ENCODE data around the gene MTERF4. TPM values are rescaled to one million over a fixed set of nuclear protein-coding genes. Genes with fewer than 3 reads are reported as not detected.

MTERF4 gene
- total RNA-seq, 1 donor from 2014 or later = 9.7 TPM

GRCh38 chr2:241134711-241135110 is 32.6 kb upstream of the MTERF4 start:
- H3K4me3 ChIP-seq (ENCODE audit: low read depth, low read length) = no peak overlapping the region
- no peak for DNase-seq (ENCODE audit: low read depth)
- TF ChIP-seq, protein P1, sequence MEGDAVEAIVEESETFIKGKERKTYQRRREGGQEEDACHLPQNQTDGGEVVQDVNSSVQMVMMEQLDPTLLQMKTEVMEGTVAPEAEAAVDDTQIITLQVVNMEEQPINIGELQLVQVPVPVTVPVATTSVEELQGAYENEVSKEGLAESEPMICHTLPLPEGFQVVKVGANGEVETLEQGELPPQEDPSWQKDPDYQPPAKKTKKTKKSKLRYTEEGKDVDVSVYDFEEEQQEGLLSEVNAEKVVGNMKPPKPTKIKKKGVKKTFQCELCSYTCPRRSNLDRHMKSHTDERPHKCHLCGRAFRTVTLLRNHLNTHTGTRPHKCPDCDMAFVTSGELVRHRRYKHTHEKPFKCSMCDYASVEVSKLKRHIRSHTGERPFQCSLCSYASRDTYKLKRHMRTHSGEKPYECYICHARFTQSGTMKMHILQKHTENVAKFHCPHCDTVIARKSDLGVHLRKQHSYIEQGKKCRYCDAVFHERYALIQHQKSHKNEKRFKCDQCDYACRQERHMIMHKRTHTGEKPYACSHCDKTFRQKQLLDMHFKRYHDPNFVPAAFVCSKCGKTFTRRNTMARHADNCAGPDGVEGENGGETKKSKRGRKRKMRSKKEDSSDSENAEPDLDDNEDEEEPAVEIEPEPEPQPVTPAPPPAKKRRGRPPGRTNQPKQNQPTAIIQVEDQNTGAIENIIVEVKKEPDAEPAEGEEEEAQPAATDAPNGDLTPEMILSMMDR (conservative IDR thresholded peaks at IDR 0.05; ENCODE audit: low read depth, low read length) = no peak

DNA sequence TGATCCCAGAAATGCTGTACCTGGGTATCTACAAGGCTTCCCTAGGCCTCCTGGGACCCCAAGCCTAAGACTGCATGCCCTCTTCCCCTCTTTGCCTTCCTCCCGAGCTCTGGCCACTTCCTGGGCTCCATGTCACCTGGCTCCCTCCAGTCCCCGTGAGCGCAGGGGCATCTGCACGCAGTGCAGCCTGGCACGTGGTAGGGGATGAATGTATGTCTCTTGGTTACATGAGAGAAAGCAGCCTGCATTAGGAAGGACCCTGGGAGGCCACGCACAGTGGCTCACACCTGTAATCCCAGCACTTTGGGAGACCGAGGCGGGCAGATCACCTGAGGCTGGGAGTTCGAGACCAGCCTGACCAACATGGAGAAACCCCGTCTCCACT is 31.3 kb upstream of the MTERF4 start:
- no peak for DNase-seq (ENCODE audit: low read depth)
- TF ChIP-seq, protein P1 (conservative IDR thresholded peaks at IDR 0.05; ENCODE audit: low read depth, low read length) = no peak
- H3K4me3 ChIP-seq (ENCODE audit: low read depth, low read length) = no peak overlapping the region

DNA sequence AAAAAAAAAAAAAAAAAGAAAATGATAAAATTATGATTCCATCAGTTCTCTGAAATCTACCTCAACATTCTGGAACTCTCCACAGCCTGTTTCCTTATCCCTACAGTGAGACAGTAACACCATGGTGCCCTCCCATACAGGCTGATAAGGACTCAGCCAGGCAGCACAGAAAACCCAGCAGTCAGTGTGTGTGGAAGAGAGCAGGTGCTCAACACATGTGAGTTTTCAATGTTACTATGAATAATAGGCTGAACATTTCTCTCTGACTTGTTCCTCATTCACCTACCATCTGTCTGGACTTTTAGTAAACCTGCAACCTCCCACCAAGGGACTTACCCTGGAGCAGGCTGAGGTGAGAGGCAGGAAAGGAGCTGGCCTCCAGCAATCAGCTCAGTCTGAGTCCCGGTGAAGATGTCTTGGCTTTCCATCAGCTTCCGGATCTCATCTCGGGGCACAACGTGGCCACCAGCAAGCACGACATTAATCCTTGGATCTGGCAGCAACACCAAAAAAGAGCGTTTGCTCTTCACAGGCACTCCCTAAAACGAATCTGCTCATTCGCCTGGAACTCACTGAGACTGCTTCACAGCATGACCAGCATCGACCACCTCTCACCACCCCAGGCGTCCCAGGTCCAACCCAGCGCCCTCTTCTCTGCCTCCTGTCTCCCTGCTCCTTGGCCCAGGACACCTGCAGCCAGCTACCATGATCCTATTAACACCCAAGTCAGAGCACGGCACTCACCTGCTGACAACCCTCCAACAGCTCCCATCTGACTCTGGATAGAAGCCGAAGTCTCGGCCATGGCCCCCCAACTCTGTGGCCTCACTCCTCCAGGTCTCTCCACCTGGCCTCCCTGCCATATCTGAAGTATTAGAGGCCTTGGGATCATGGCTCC is 30.7 kb upstream of the MTERF4 start:
- H3K4me3 ChIP-seq (ENCODE audit: low read depth, low read length) = no peak overlapping the region
- DNase-seq (ENCODE audit: low read depth) = no peak
- TF ChIP-seq, protein P1 (conservative IDR thresholded peaks at IDR 0.05; ENCODE audit: low read depth, low read length) = no peak

- H3K4me3 ChIP-seq (ENCODE audit: low read depth, low read length) = no peak overlapping the region
- TF ChIP-seq, protein P1 (conservative IDR thresholded peaks at IDR 0.05; ENCODE audit: low read depth, low read length) = no peak
Observed at GRCh38 chr2:241131531-241131930, 29.4 kb upstream of the MTERF4 start.

GRCh38 chr2:241130316-241130715 is 28.2 kb upstream of the MTERF4 start:
- TF ChIP-seq, protein P1 (conservative IDR thresholded peaks at IDR 0.05; ENCODE audit: low read depth, low read length) = no peak
- no peak for DNase-seq (ENCODE audit: low read depth)
- no peak overlapping the region for H3K4me3 ChIP-seq (ENCODE audit: low read depth, low read length)

More at GRCh38 chr2:241131531-241131930, 29.4 kb upstream of the MTERF4 start:
- no peak for DNase-seq (ENCODE audit: low read depth)

DNA sequence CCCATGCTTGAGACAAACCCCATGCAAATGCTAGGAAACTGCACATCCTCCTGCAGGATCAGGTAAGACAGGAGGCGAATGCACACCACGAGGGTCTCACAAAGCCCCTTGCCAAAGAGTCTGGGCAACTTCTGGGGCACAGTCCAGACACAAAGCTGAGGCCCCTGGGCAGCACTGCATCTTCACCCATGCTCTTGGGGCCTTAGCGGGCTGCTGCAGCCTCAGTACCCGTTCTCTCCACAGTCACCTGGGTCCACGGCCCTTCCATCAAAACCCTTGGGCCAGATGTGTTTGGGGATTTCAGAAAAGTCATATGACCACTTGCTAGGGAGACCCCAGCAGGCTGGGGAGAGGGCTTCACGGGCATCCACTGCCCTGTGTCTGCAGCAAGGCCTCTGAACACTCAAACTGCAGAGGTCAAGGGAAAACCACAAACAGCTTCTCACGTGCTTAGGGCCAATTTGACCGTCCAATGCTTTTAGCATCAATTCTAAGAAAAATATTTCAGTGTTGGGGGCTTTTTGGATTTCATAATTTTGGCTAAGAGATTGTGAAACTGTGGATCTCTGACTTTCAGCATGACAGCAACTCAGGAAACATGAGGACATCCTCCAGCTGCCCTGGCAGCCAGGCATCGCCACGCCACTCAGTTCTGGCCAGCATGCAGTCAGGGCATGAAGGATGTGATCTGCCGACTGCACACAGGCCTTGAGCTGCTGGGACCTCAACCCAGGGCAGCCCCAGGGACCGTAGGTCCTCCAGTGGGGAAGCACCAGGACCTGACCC is 27.2 kb upstream of the MTERF4 start:
- no peak for DNase-seq (ENCODE audit: low read depth)
- TF ChIP-seq, protein P1 (conservative IDR thresholded peaks at IDR 0.05; ENCODE audit: low read depth, low read length) = no peak

More for the DNA sequence above, 27.2 kb upstream of the MTERF4 start:
- no peak overlapping the region for H3K4me3 ChIP-seq (ENCODE audit: low read depth, low read length)

All from epithelial cell of proximal tubule (primary cell).